Spleen (tissue), 7 donors: Measurements from ENCODE around the gene COL4A2.

Experiments used
- POLR2A ChIP-seq, 3 donors: fragments of 450-650 bp; IDR thresholded peaks; one replicate each; pipeline ENCODE4 v1.5.1; 2017; ENCODE audit warnings: antibody characterized with exemption in 3 of 3, mild to moderate bottlenecking in 1 of 3
- POLR2AphosphoS5 ChIP-seq, 3 donors: sonication (generic); formaldehyde crosslinking; IDR thresholded peaks; one replicate each; pipeline ENCODE4 v1.5.1; 2017; ENCODE audit warnings: antibody characterized with exemption in 3 of 3
- TF ChIP-seq, protein P1 (sequence below), 11 experiments: fragments of 200-600 bp in 7 of 11; fragments of 450-650 bp in 4 of 11; sonication (generic) in 4 of 11; IDR thresholded peaks in 8 of 11; conservative IDR thresholded peaks in 3 of 11; 1 replicate in 7 of 11; 2 replicates in 4 of 11; pipeline versions ENCODE4 v1.4.0 to v1.8.0; 2016 to 2021; ENCODE audit warnings: antibody characterized with exemption in 11 of 11, inconsistent platforms in 4 of 11, mild to moderate bottlenecking in 1 of 11
- donor health status: DM: no; HTN: no; CAD: no; lungs with moderate emphysema.
- donor health status: DM: no; HTN: no; CAD: no.
- donor health status: DM: no; HTN: no; CAD: no.

DNA sequence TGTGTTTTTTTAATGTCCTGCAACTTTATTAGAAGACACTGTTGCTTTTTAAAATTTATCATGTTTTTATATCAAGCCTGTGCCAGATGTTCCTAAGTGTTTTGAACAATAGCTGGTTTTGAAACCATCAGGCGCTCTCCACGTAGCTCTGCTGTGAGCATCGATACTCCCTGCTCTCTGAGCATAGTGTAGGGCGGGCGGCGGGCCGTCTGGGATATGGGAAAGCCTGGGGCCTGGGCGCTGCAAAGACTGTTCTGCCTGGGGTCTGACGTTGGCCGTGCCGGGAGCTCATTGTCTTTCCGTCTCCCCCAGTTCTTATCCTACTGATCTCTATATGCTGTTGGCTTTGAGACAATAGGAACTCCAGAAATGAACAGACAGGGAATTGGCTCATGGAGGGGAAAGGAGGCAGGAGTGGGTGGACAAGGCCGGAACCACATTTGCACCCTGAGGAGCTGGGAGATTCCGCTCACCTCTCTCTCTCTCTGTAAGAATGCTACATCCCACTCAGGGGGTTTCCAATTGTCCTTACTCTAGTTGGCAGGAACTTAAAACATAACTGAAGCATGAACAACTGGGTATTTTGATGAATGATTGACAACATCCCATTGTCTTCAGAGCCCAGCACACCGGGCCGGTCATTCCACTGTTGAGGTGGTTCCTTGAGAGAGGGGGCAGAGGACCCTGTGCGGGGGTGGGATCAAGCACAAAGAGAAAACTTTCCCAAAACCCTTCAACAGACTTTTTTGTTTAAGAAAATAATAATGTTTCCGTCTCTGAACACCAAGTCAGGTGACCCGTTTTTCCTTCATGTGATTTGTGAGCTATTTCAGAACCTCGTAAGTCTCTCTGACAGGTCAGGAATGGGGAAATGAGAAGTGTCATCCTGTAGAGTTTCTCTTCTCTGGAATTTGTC is 64.7 kb downstream of the COL4A2 start:
- TF ChIP-seq POLR2A (IDR thresholded peaks at IDR 0.05) (no peak), POLR2AphosphoS5 (IDR thresholded peaks at IDR 0.05) (no peak)
- TF ChIP-seq, protein P1, sequence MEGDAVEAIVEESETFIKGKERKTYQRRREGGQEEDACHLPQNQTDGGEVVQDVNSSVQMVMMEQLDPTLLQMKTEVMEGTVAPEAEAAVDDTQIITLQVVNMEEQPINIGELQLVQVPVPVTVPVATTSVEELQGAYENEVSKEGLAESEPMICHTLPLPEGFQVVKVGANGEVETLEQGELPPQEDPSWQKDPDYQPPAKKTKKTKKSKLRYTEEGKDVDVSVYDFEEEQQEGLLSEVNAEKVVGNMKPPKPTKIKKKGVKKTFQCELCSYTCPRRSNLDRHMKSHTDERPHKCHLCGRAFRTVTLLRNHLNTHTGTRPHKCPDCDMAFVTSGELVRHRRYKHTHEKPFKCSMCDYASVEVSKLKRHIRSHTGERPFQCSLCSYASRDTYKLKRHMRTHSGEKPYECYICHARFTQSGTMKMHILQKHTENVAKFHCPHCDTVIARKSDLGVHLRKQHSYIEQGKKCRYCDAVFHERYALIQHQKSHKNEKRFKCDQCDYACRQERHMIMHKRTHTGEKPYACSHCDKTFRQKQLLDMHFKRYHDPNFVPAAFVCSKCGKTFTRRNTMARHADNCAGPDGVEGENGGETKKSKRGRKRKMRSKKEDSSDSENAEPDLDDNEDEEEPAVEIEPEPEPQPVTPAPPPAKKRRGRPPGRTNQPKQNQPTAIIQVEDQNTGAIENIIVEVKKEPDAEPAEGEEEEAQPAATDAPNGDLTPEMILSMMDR (IDR thresholded peaks at IDR 0.05 in 8 of 11, conservative IDR thresholded peaks at IDR 0.05 in 3 of 11) = no peak
